Glomerular endothelial cell (primary cell): ENCODE measurements around the gene CLASP1. TPM values are rescaled to one million over a fixed set of nuclear protein-coding genes. Genes with fewer than 3 reads are reported as not detected.
A peak's percentile ranks its signal among the peaks of the same experiment; 100 is the strongest.

ENCODE experiments used
- DNase-seq: peaks from one replicate; pipeline ENCODE4 v3.0.0-alpha.2; 2011; ENCODE audit warnings: low read depth, low spot score; ENCODE audit errors: extremely low read depth
- total RNA-seq: library from RNA; depleted of rRNA; stranded (reverse); fragments of >200 nt; gene quantifications from 2 replicates; pipeline ENCODE4 v1.2.3, GENCODE V29; 2015

CLASP1 gene
- total RNA-seq, 1 donor from 2014 or later = 76.8 TPM

DNA sequence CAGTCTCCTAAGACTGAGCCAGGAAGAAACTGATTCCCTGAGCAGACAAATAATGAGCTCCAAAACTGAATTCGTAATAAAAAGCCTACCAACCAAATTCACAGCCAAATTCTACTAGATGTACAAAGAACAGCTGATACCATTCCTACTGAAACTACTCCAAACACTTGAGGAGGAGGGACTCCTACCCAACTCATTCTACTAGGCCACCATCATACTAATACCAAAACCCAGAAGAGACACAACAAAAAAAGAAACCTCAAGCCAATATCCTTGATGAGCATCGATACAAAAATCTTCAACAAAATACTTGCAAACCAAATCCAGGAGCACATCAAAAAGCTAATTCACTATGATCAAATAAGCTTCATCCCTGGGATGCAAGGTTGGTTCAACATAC is 98.6 kb downstream of the CLASP1 start:
- DNase-seq = no peak

DNA sequence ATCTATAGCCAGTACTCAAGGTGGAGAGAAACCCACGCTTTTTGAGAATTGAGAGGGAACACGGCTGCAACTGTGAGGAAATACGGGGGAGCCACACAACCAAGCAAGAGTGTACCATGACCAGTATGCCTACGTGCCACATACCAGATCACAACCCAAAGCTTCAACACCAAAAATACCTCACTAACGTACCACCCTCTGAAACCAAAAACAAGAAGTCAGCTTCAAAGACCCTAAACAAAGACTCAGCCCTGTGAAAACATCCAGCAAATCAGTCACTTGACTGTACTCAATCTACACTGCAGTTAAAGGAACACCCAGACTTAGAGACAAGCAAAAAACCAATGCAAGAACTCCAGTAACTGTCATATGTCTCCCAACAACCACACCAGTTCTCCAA is 101.6 kb downstream of the CLASP1 start:
- no peak for DNase-seq

DNA sequence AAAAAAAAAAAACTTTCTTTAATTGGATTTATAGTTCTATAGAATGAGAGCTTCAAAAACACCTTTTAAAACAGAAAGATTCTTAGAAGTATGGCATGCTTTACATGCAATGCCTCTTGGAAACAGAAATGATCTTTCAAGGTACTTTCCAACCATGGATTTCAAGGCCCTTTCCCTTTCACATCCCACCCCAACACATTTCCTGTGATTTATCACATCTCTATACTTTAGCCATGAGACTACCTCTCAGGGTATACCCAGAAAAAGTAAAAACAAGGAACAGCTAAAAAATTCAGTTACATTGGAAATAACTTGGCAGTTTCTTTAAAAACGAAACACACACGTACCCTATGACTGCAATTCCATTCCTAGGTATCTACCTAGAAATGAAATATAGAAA is 103.3 kb downstream of the CLASP1 start:
- no peak for DNase-seq

DNA sequence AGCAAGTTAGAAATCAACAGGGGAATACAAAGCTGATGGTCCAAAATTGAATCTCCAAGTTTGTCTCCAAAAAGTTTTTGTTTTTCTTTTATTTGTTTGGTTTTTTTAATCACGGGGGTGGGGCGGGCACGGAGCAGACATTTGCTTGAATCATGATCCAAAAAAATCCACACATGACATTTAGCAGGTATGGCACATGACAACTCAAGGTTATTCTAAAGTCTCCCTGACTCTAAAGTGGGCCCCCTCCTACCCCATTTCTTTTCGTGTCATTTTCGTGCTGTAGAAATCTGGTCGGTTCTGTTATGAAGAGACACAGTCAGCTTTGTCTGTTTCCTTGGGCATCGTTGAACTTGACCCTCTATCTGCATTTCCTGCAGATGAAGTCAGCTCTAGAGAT is 104.0 kb downstream of the CLASP1 start:
- DNase-seq = no peak

GRCh38 chr2:121541495-121541894 is 107.8 kb downstream of the CLASP1 start:
- no peak for DNase-seq

DNA sequence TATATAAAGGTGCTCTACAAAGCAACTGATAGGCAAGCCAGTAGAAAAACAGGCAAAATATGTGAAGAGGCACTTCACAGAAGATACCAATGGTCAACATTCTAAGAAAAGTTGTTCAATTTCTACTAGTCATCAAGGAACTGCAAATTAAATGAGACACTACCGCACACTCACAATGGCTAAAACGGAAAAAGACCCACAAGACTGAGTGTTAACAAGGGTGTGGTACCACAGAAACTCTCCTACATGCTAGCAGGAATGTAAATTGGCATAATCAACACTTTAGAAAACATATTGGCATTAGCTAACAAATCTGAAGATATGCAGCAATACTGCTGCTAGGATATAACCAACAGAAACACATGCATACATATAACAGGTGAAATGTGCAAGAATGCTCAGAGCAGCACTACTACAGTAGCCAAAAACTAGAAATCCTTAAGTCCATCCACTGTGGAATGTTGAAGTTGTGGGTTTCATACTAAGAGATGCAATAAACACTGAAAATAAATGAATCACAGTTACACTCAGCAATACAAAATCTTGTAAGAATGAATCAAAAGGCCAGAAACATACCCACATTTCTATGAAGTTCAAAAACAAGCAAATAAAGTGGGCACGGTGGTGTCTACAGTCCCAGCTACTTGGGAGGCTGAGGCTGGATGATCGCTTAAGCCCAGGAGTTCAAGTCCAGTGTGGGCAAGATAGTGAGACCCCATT is 109.4 kb downstream of the CLASP1 start:
- DNase-seq = no peak

GRCh38 chr2:121536850-121537557 is 112.3 kb downstream of the CLASP1 start:
- no peak for DNase-seq

GRCh38 chr2:121536347-121536746 is 112.9 kb downstream of the CLASP1 start:
- no peak for DNase-seq

DNA sequence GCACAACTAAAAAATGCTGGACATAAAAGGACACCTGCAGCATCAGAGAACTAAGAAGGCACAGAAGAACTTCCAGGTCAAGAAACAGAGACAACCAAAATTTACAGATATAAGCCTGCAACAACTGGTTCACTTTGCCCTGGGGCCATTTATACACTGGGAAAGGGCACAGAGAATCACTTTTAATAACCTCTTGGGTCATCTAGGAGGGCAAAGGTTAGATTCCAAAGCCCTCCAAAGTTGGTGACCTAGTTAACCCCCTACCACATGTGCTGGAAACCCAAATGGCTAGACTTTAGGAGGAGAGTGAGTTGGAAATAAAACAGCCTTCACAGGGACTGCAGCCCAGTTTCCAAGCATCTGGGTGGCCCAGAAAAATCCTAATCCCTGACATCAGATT is 115.3 kb downstream of the CLASP1 start:
- no peak for DNase-seq

DNA sequence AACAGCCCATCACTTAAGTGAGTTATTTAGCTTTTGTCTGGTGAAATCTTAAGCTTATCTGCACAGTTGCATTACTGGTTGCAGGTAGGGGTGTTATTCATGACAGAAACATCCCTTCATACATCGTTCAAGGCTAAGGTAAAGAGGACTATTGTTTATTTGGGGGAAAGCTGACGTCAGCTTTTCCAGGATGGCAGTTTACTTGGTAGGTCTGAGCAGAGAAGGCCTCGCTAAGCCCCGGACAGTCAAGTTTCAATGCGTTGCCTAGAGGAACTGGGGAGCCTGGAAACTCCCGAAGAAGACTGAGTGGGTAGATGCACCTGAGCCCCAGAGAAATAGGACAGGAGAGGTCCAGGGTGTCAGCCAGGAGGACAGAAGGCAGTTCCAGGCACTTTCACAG is 116.4 kb downstream of the CLASP1 start:
- no peak for DNase-seq

- DNase-seq = no peak
Observed at GRCh38 chr2:121532347-121532766, 116.9 kb downstream of the CLASP1 start.

GRCh38 chr2:121530212-121530705 is 119.0 kb downstream of the CLASP1 start:
- DNase-seq = peak; percentile 45

DNA sequence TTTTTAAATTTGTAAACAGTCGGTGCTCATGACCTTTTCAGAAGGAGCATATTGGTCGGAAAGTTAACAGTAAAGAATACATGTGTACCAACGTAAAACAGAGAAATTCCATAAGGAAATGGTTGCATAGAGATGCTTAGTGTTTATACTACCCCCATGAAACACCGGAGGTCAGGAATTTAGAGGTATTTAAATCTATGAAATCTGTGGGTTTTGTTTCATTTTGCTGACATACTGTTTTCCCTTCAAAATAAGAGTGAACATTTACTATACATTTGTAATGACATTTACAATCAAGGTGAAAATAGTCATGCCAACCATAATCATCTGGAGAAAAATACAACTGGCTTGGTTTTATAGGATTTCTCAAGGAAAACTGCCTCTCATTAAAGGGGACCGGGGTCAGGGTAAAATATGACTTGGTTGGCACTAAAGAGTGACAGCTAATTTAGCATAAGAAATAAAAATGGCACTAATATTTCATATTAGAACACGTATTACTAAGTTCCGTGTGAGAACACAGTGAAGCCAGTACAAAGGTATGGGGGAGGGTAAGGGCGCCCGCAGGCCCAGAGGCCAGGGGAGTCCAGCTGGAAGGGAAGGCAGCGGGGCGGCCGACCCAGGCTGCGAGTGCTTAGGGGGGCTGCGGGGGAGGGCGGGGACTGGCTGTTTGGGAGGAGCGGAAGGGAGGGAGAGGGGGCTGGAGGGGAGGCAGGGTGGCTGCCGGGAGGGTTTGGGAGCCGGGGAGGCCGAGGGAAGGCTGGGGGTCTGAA is 119.6 kb downstream of the CLASP1 start:
- DNase-seq = no peak

GRCh38 chr2:121527009-121527682 is 122.1 kb downstream of the CLASP1 start:
- DNase-seq = no peak

- no peak for DNase-seq
Observed at GRCh38 chr2:121524685-121525425, 124.4 kb downstream of the CLASP1 start.

DNA sequence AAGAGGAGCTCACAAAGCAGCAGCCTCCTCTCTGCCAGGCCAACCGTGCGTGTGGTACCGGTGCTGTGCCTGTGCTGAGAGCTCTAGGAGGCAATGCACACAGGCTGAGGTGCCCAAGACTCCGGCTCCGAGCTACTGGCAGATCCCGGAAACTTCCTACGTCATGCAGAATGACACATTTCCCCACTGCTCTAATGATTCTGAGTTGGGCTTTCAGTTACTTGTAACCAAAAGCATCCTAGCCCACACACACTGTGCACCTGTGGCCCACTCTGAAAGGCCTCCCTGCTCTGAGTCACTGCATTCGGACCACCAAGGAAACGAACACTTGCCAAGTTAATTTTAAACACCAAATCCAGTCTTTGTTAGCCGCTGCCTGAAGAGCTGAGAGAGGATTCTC is 127.9 kb downstream of the CLASP1 start:
- DNase-seq = no peak

DNA sequence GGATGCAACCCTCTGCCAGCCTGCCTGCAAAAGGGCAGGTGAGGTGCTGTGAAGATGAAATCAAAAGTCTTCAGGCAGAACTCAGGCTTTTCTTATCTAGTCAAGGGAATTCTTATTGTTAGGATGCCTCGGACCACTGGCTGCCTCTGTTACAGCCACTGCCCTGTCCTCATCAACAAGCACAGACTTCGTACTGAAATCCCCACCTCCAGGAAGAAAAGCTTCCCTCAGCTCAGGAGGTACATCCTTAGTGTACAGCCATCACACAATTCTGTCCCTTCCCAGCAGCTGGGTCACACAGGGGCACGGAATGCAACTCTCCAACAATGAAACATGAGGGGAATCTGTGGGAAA is 128.6 kb downstream of the CLASP1 start:
- no peak for DNase-seq

DNA sequence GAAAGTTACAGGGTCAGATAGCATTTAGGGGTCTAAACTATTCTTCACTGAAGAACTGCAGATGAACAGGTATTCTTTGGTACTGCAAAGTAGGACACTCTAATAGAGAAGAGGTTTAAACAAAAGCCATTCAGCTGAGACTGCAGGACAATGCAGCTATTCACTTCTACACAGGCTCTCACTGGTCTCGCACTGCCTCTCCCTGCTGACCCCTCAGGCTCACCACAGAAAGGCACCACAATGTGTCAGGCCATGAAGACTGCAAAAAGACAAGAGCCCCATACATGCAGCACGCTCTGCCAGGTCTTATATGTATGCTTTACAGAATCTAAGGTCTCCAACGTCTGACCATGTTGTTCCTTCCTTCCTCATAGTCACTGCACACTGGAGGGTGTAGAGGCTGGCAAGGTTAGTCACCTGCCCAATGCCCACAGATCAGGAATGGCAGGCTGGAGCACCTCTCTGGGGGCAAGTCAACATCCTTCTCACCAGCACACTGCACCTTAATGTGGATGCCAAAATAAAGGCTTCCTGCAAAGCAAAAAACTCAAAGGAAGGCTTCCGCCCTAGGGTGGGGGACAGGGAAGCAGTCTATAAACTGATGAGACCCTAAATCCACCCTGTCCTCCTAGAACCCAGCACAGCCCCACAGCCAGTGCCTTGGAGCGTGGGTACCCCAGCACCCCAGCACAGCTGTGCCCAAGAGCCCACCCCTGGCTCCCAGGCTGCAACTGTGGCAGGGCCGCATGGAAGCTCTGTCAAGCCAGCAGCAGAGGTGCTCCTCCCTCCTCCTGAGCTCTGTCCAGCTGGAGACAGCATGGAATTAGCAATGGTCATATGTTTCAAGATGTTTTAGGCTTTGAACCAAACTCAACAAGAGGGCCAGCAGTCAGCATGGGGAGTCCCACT is 129.3 kb downstream of the CLASP1 start:
- DNase-seq = no peak

- DNase-seq = no peak
Observed at GRCh38 chr2:121519153-121519552, 130.1 kb downstream of the CLASP1 start.
